Parathyroid adenoma (tissue), 2 donors: Measurements from ENCODE around the gene P2RX3.

Experiments
- H2AFZ ChIP-seq: fragments of 300-600 bp; sonication (generic); one replicate; pipeline ENCODE4 v1.7.0; 2017; ENCODE audit warnings: antibody characterized with exemption, mild to moderate bottlenecking
- H3K27ac ChIP-seq: fragments of 300-600 bp; sonication (generic); one replicate; pipeline ENCODE4 v1.7.0; 2017
- H3K27me3 ChIP-seq: fragments of 300-600 bp; sonication (generic); one replicate; pipeline ENCODE4 v1.7.0; 2017; ENCODE audit warnings: low read length; ENCODE audit not compliant: control insufficient read depth, insufficient read depth
- H3K36me3 ChIP-seq: fragments of 300-600 bp; sonication (generic); one replicate; pipeline ENCODE4 v1.7.0; 2017; ENCODE audit warnings: low read length; ENCODE audit not compliant: control insufficient read depth, insufficient read depth
- H3K4me1 ChIP-seq: fragments of 300-600 bp; sonication (generic); one replicate; pipeline ENCODE4 v1.7.0; 2017; ENCODE audit warnings: control low read depth
- H3K4me2 ChIP-seq: fragments of 300-600 bp; sonication (generic); one replicate; pipeline ENCODE4 v1.7.0; 2017; ENCODE audit warnings: low read length
- H3K4me3 ChIP-seq: fragments of 300-600 bp; sonication (generic); one replicate; pipeline ENCODE4 v1.7.0; 2017; ENCODE audit warnings: low read depth, low read length
- H3K79me2 ChIP-seq: fragments of 300-600 bp; sonication (generic); one replicate; pipeline ENCODE4 v1.7.0; 2017; ENCODE audit warnings: control low read depth
- H3K9ac ChIP-seq: fragments of 300-600 bp; sonication (generic); one replicate; pipeline ENCODE4 v1.7.0; 2017; ENCODE audit warnings: mild to moderate bottlenecking
- H3K9me3 ChIP-seq: fragments of 300-600 bp; sonication (generic); one replicate; pipeline ENCODE4 v1.7.0; 2017; ENCODE audit warnings: low read length; ENCODE audit not compliant: control insufficient read depth
- CTCF ChIP-seq: fragments of 300-600 bp; sonication (generic); IDR thresholded peaks from one replicate; pipeline ENCODE4 v1.7.0; 2017; ENCODE audit warnings: antibody characterized with exemption, mild to moderate bottlenecking
- donor health status: primary hyperparathyroidism.

Gene P2RX3

DNA sequence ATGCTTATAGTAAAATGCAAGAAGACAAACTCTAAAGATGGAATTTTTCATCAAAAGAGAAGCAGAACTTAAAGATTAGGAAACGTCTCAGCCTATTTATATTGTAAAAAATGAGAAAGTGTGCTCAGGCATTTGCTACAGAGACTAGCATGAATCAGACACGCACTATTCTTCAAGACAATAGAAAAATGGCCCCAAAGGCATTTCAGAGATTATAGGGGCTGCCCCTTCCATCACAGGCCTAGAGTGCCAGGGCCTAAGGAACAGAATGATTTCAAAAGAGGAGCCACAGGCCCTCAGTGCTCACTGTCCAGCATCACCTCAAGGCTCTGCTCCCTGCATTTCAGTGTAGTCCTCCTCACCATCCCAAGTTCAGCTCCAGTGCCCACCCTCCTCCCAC is 40.9 kb upstream of the P2RX3 start:
- Histone ChIP-seq H3K4me1 (no peaks in the 10 kb centered on the region), H3K27ac (no peak overlapping the region), H3K79me2 (no peaks in the 10 kb centered on the region), H3K4me3 (no peak overlapping the region), H3K9ac (no peak overlapping the region), H3K4me2 (no peak overlapping the region), H3K36me3 (no peaks in the 10 kb centered on the region), H3K9me3 (no peaks in the 10 kb centered on the region), H2AFZ (no peak overlapping the region), H3K27me3 (no peaks in the 10 kb centered on the region)
- TF ChIP-seq CTCF = no peak

GRCh38 chr11:57299150-57299737 is 38.9 kb upstream of the P2RX3 start:
- no peaks in the 10 kb centered on the region for H3K9me3 ChIP-seq
- H3K36me3 ChIP-seq = no peaks in the 10 kb centered on the region

DNA sequence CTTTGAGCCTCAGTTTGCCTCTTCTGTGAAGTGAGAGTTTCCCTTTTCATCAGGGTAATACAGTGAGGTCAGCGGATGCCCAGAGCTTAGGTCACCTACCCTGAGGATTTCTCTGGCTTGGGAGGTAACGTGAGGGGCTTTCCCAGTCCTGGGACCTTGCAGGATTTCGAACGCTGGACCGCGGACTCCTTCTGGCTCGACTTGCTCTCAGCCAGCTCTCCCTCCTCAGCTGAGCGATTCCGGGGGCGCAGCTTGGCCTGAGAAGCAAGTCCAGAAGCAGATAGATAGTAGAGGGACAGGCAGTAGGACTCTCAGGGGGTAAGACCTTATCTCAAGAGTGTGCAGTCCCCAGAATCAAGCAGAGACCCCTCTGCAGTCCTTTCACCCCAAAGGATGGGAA is 37.4 kb upstream of the P2RX3 start:
- H3K27me3 ChIP-seq = no peaks in the 10 kb centered on the region
- no peak overlapping the region for H3K4me3 ChIP-seq
- H3K9ac ChIP-seq = no peak overlapping the region
- no peak for TF ChIP-seq CTCF
- no peak overlapping the region for H3K27ac ChIP-seq
- H3K9me3 ChIP-seq = no peaks in the 10 kb centered on the region
- H3K79me2 ChIP-seq = peaks cover 3% of the 10 kb centered on the region
- H3K4me2 ChIP-seq = no peak overlapping the region
- H3K4me1 ChIP-seq = peaks cover 3% of the 10 kb centered on the region
- H3K36me3 ChIP-seq = no peaks in the 10 kb centered on the region
- H2AFZ ChIP-seq = no peak overlapping the region

More at GRCh38 chr11:57299150-57299737, 38.9 kb upstream of the P2RX3 start:
- Histone ChIP-seq H3K4me3 (no peak overlapping the region), H3K9ac (no peak overlapping the region), H3K4me2 (no peak overlapping the region), H3K27me3 (no peaks in the 10 kb centered on the region), H3K79me2 (no peaks in the 10 kb centered on the region), H3K27ac (no peak overlapping the region), H3K4me1 (no peaks in the 10 kb centered on the region), H2AFZ (no peak overlapping the region)
- no peak for TF ChIP-seq CTCF

DNA sequence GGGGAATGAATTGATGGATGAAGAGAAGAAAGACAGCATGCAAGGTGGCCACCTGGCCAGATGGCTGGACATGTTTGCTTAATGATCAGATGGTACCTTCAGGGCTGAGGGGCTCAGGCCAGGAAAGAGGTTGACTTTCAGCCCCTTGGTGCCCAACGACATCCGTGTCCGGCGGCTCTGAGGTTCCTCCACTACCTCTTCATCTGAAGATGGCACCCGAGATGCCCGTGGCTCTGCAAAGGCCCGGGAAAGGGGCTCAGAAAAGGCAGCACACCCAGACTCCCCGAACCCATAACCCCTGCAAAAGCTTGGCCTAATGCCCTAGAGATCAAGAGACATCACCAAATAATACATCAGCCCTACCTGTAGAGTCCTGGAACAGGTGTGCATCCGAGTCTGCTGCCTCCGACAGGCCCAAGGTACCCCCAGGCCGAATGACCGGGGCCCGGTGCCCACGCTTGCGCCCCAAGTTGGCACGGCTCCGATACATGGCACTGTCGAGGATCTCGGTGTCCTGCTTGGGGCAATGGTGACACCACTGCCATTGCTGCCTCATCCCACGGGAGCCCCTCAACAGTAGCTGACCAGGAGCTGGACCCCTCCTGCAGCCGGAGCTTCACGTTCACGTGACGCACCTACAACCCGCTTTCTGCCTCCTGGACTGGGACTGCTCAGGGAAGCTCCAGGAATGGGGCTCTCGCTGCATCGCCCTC is 36.3 kb upstream of the P2RX3 start:
- H3K9me3 ChIP-seq = no peaks in the 10 kb centered on the region
- H3K4me1 ChIP-seq = peaks cover 3% of the 10 kb centered on the region
- no peak overlapping the region for H3K4me3 ChIP-seq
- H3K4me2 ChIP-seq = no peak overlapping the region
- no peak overlapping the region for H3K9ac ChIP-seq
- no peak overlapping the region for H3K27ac ChIP-seq
- H3K79me2 ChIP-seq = peaks cover 3% of the 10 kb centered on the region
- H2AFZ ChIP-seq = no peak overlapping the region
- no peaks in the 10 kb centered on the region for H3K36me3 ChIP-seq
- no peaks in the 10 kb centered on the region for H3K27me3 ChIP-seq
- no peak for TF ChIP-seq CTCF

- H3K9ac ChIP-seq = no peak overlapping the region
- H3K4me1 ChIP-seq = peaks cover 3% of the 10 kb centered on the region
- no peak overlapping the region for H3K4me3 ChIP-seq
- no peaks in the 10 kb centered on the region for H3K27me3 ChIP-seq
- H2AFZ ChIP-seq = no peak overlapping the region
- TF ChIP-seq CTCF = no peak
- H3K4me2 ChIP-seq = no peak overlapping the region
- peaks cover 3% of the 10 kb centered on the region for H3K79me2 ChIP-seq
- H3K27ac ChIP-seq = no peak overlapping the region
- no peaks in the 10 kb centered on the region for H3K36me3 ChIP-seq
- no peaks in the 10 kb centered on the region for H3K9me3 ChIP-seq
Observed at GRCh38 chr11:57302489-57302888, 35.7 kb upstream of the P2RX3 start.
